CD4-positive, CD25-positive, alpha-beta regulatory T cell (primary cell): ENCODE data around the gene CSNK2B. TPM values are rescaled to one million over a fixed set of nuclear protein-coding genes. Genes with fewer than 3 reads are reported as not detected.

ENCODE experiments used
- ATAC-seq, 2 donors: fragments of 150-1000 bp; cut with Tn5 transposase; one replicate each; pipeline ENCODE4 v1.10.0; 2021; ENCODE audit warnings: low read depth in 2 of 2, moderate number of reproducible peaks in 2 of 2, moderate library complexity in 1 of 2
- DNase-seq, 3 donors: peaks; one replicate each; pipeline versions ENCODE4 v3.0.0 to v3.0.0-alpha.2; 2012 to 2022; ENCODE audit warnings: mixed read lengths in 1 of 3
- H3K27ac ChIP-seq: one replicate; pipeline ENCODE4 v1.7.0; 2013; ENCODE audit warnings: mild to moderate bottlenecking, low read length; ENCODE audit not compliant: insufficient read depth, poor library complexity, severe bottlenecking
- H3K27me3 ChIP-seq: one replicate; pipeline ENCODE4 v1.7.0; 2013; ENCODE audit warnings: low read length; ENCODE audit not compliant: control insufficient read depth, insufficient read depth
- H3K36me3 ChIP-seq: one replicate; pipeline ENCODE4 v1.7.0; 2013; ENCODE audit warnings: mild to moderate bottlenecking, low read length, moderate library complexity; ENCODE audit not compliant: control insufficient read depth, insufficient read depth
- H3K4me1 ChIP-seq: 2 replicates; pipeline ENCODE4 v1.7.0; 2013; ENCODE audit warnings: mild to moderate bottlenecking, low read length; ENCODE audit not compliant: insufficient read depth, control insufficient read depth, poor library complexity, severe bottlenecking
- H3K4me3 ChIP-seq: one replicate; pipeline ENCODE4 v1.7.0; 2013; ENCODE audit warnings: low read depth, mild to moderate bottlenecking, low read length, moderate library complexity
- H3K9me3 ChIP-seq, 2 experiments: 1 replicate in 1 of 2; 2 replicates in 1 of 2; pipeline ENCODE4 v1.7.0; 2013; ENCODE audit warnings: low read length in 2 of 2, mild to moderate bottlenecking in 1 of 2, moderate library complexity in 1 of 2; ENCODE audit not compliant: control insufficient read depth in 2 of 2
- H3K27ac Mint-ChIP-seq, 3 donors: one replicate each; pipeline ENCODE4 v1.8.0; 2020 to 2022; ENCODE audit warnings: mild to moderate bottlenecking in 3 of 3, mixed read lengths in 3 of 3, moderate library complexity in 2 of 3
- H3K27me3 Mint-ChIP-seq: one replicate; pipeline ENCODE4 v1.8.0; 2022; ENCODE audit warnings: mild to moderate bottlenecking, mixed read lengths
- H3K36me3 Mint-ChIP-seq: one replicate; pipeline ENCODE4 v1.8.0; 2020; ENCODE audit warnings: mixed read lengths
- H3K4me1 Mint-ChIP-seq, 4 donors: one replicate each; pipeline ENCODE4 v1.8.0; 2020 to 2022; ENCODE audit warnings: mixed read lengths in 4 of 4, mild to moderate bottlenecking in 1 of 4
- H3K4me3 Mint-ChIP-seq, 4 donors: one replicate each; pipeline ENCODE4 v1.8.0; 2020 to 2022; ENCODE audit warnings: mild to moderate bottlenecking in 4 of 4, mixed read lengths in 4 of 4, moderate library complexity in 3 of 4
- H3K9me3 Mint-ChIP-seq, 7 donors: one replicate each; pipeline ENCODE4 v1.8.0; 2020 to 2022; ENCODE audit warnings: mixed read lengths in 7 of 7, mild to moderate bottlenecking in 3 of 7, moderate library complexity in 2 of 7
- polyA plus RNA-seq, 4 donors: library from polyadenylated mRNA; unstranded; fragments of 300-500 nt; fragmentation: Illumina TruSeq; gene quantifications; one replicate each; pipeline ENCODE4 v1.2.3, GENCODE V29; 2021
- total RNA-seq: library from RNA; stranded (reverse); gene quantifications from one replicate; pipeline ENCODE4 v1.2.3, GENCODE V29; 2022

Gene CSNK2B
- total and polyA plus RNA-seq, 5 donors from 2014 or later: 141 to 285 (median 240) TPM

- H3K27me3 Mint-ChIP-seq: peaks cover 1% of the 10 kb centered on the region
- Histone ChIP-seq H3K36me3 (no peaks in the 10 kb centered on the region), H3K9me3 (no peaks in the 10 kb centered on the region), H3K27me3 (no peaks in the 10 kb centered on the region), H3K4me3 (no peak overlapping the region), H3K27ac (no peak overlapping the region), H3K4me1 (no peaks in the 10 kb centered on the region)
- ATAC-seq (no peak), DNase-seq (no peak)
- H3K27ac Mint-ChIP-seq: peak overlapping the region in 1 of 3 donors; percentile 15
- H3K4me3 Mint-ChIP-seq: no peak overlapping the region
- no peaks in the 10 kb centered on the region for H3K36me3 Mint-ChIP-seq
- H3K9me3 Mint-ChIP-seq: no peaks in the 10 kb centered on the region
- H3K4me1 Mint-ChIP-seq: peaks cover 0 to 3% (median under 1%) of the 10 kb centered on the region in 4 donors
These were observed 51.8 kb downstream of the CSNK2B start for GRCh38 chr6:31717499-31718222.

GRCh38 chr6:31718265-31718664, 52.4 kb downstream of the CSNK2B start:
- DNase-seq: no peak
- no peaks in the 10 kb centered on the region for H3K27me3 Mint-ChIP-seq
- H3K9me3 Mint-ChIP-seq: no peaks in the 10 kb centered on the region

GRCh38 chr6:31719001-31719400, 53.1 kb downstream of the CSNK2B start:
- H3K36me3 Mint-ChIP-seq: no peaks in the 10 kb centered on the region
- Histone ChIP-seq H3K4me3 (no peak overlapping the region), H3K27me3 (no peaks in the 10 kb centered on the region), H3K9me3 (no peaks in the 10 kb centered on the region), H3K27ac (no peak overlapping the region), H3K4me1 (no peaks in the 10 kb centered on the region), H3K36me3 (no peaks in the 10 kb centered on the region)
- no peak for DNase-seq
- no peak for ATAC-seq
- H3K27me3 Mint-ChIP-seq: no peaks in the 10 kb centered on the region
- peaks cover 0 to 2% (median under 1%) of the 10 kb centered on the region in 4 donors for H3K4me1 Mint-ChIP-seq
- no peak overlapping the region for H3K4me3 Mint-ChIP-seq
- H3K9me3 Mint-ChIP-seq: no peaks in the 10 kb centered on the region
- no peak overlapping the region for H3K27ac Mint-ChIP-seq

More at GRCh38 chr6:31718265-31718664, 52.4 kb downstream of the CSNK2B start:
- no peaks in the 10 kb centered on the region for H3K27me3 ChIP-seq
- no peaks in the 10 kb centered on the region for H3K36me3 Mint-ChIP-seq
- peaks cover 0 to 3% (median under 1%) of the 10 kb centered on the region in 4 donors for H3K4me1 Mint-ChIP-seq
- no peak overlapping the region for H3K4me3 ChIP-seq
- H3K4me1 ChIP-seq: no peaks in the 10 kb centered on the region
- H3K9me3 ChIP-seq: no peaks in the 10 kb centered on the region
- no peak overlapping the region for H3K27ac Mint-ChIP-seq
- no peaks in the 10 kb centered on the region for H3K36me3 ChIP-seq
- no peak for ATAC-seq
- H3K4me3 Mint-ChIP-seq: no peak overlapping the region
- no peak overlapping the region for H3K27ac ChIP-seq

Other genes starting within 250 kb of the CSNK2B start
Only the 30 nearest of the 37 such genes appear.
- not detected for gene MCCD1, start 137.1 kb upstream of the CSNK2B start, total RNA-seq
- gene MCCD1, start 137.1 kb upstream of the CSNK2B start, polyA plus RNA-seq: not detected
- 603 TPM for gene DDX39B, start 124.1 kb upstream of the CSNK2B start, total RNA-seq
- 100 to 1,000 TPM; 105 to 116 (median 110) TPM for gene DDX39B, start 124.1 kb upstream of the CSNK2B start, polyA plus RNA-seq
- gene ATP6V1G2, start 119.5 kb upstream of the CSNK2B start, total RNA-seq: 3.9 TPM
- 1 to 10 TPM; 1.1 to 1.8 (median 1.3) TPM for gene ATP6V1G2, start 119.5 kb upstream of the CSNK2B start, polyA plus RNA-seq
- gene NFKBIL1, start 118.5 kb upstream of the CSNK2B start, total RNA-seq: 4.6 TPM
- gene NFKBIL1, start 118.5 kb upstream of the CSNK2B start, polyA plus RNA-seq: 1 to 10 TPM; 4.7 to 9.4 (median 6.9) TPM
- gene LTA, start 93.8 kb upstream of the CSNK2B start, total RNA-seq: 15.6 TPM
- gene LTA, start 93.8 kb upstream of the CSNK2B start, polyA plus RNA-seq: 10 to 100 TPM; 12.8 to 20.0 (median 13.9) TPM
- gene TNF, start 90.5 kb upstream of the CSNK2B start, total RNA-seq: 21.8 TPM
- gene TNF, start 90.5 kb upstream of the CSNK2B start, polyA plus RNA-seq: 1 to 10 TPM in 3 of 4 donors, under 1 TPM in 1; 0.48 to 3.1 (median 2.2) TPM
- 493 TPM for gene LTB, start 83.7 kb upstream of the CSNK2B start, total RNA-seq
- 1,000 to 10,000 TPM; 1,104 to 1,480 (median 1,402) TPM for gene LTB, start 83.7 kb upstream of the CSNK2B start, polyA plus RNA-seq
- 12.9 TPM for gene LST1, start 79.8 kb upstream of the CSNK2B start, total RNA-seq
- gene LST1, start 79.8 kb upstream of the CSNK2B start, polyA plus RNA-seq: 10 to 100 TPM in 1 of 4 donors, 1 to 10 TPM in 3; 8.0 to 10.9 (median 8.7) TPM
- gene NCR3, start 73.1 kb upstream of the CSNK2B start, total RNA-seq: 8.6 TPM
- gene NCR3, start 73.1 kb upstream of the CSNK2B start, polyA plus RNA-seq: 10 to 100 TPM; 30.8 to 86.6 (median 39.2) TPM
- 9.9 TPM for gene AIF1, start 50.8 kb upstream of the CSNK2B start, total RNA-seq
- gene AIF1, start 50.8 kb upstream of the CSNK2B start, polyA plus RNA-seq: 10 to 100 TPM in 3 of 4 donors, 1 to 10 TPM in 1; 6.5 to 38.8 (median 19.3) TPM
- gene PRRC2A, start 45.4 kb upstream of the CSNK2B start, total RNA-seq: 214 TPM
- 1 to 10 TPM; 2.8 to 5.0 (median 3.2) TPM for gene PRRC2A, start 45.4 kb upstream of the CSNK2B start, polyA plus RNA-seq
- 213 TPM for gene BAG6, start 13.4 kb upstream of the CSNK2B start, total RNA-seq
- gene BAG6, start 13.4 kb upstream of the CSNK2B start, polyA plus RNA-seq: 10 to 100 TPM; 13.5 to 19.7 (median 18.0) TPM
- 1.7 TPM for gene APOM, start 10.2 kb upstream of the CSNK2B start, total RNA-seq
- 1 to 10 TPM; 2.5 to 4.1 (median 2.8) TPM for gene APOM, start 10.2 kb upstream of the CSNK2B start, polyA plus RNA-seq
- 18.8 TPM for gene C6orf47, start 5.3 kb upstream of the CSNK2B start, total RNA-seq
- gene C6orf47, start 5.3 kb upstream of the CSNK2B start, polyA plus RNA-seq: 10 to 100 TPM; 24.2 to 30.5 (median 27.1) TPM
- 9.8 TPM for gene GPANK1, start 1.1 kb upstream of the CSNK2B start, total RNA-seq
- 10 to 100 TPM; 21.6 to 27.3 (median 25.2) TPM for gene GPANK1, start 1.1 kb upstream of the CSNK2B start, polyA plus RNA-seq
- 38.8 TPM for gene LY6G5B, start 3.9 kb downstream of the CSNK2B start, total RNA-seq
- gene LY6G5B, start 3.9 kb downstream of the CSNK2B start, polyA plus RNA-seq: not detected
- gene LY6G5C, start 15.0 kb downstream of the CSNK2B start, total RNA-seq: 3.1 TPM
- gene LY6G5C, start 15.0 kb downstream of the CSNK2B start, polyA plus RNA-seq: 10 to 100 TPM in 3 of 4 donors, 1 to 10 TPM in 1; 7.4 to 19.9 (median 11.9) TPM
- gene ABHD16A, start 37.2 kb downstream of the CSNK2B start, total RNA-seq: 78.4 TPM
- gene ABHD16A, start 37.2 kb downstream of the CSNK2B start, polyA plus RNA-seq: 10 to 100 TPM; 33.4 to 43.2 (median 35.8) TPM
- 1.5 TPM for gene LY6G6F, start 40.8 kb downstream of the CSNK2B start, total RNA-seq
- gene LY6G6F, start 40.8 kb downstream of the CSNK2B start, polyA plus RNA-seq: not detected
- not detected for gene LY6G6D, start 49.3 kb downstream of the CSNK2B start, total RNA-seq
- gene LY6G6D, start 49.3 kb downstream of the CSNK2B start, polyA plus RNA-seq: not detected
- not detected for gene LY6G6C, start 55.7 kb downstream of the CSNK2B start, total RNA-seq
- gene LY6G6C, start 55.7 kb downstream of the CSNK2B start, polyA plus RNA-seq: not detected
- 10.8 TPM for gene MPIG6B, start 57.3 kb downstream of the CSNK2B start, total RNA-seq
- gene MPIG6B, start 57.3 kb downstream of the CSNK2B start, polyA plus RNA-seq: under 1 TPM in 1 of 4 donors, not detected in 3; 0.43 TPM
- gene DDAH2, start 63.2 kb downstream of the CSNK2B start, total RNA-seq: 13.6 TPM
- gene DDAH2, start 63.2 kb downstream of the CSNK2B start, polyA plus RNA-seq: 10 to 100 TPM; 16.0 to 19.8 (median 17.7) TPM
- gene CLIC1, start 70.5 kb downstream of the CSNK2B start, total RNA-seq: 192 TPM
- gene CLIC1, start 70.5 kb downstream of the CSNK2B start, polyA plus RNA-seq: 100 to 1,000 TPM; 481 to 771 (median 621) TPM
- 17.4 TPM for gene MSH5, start 73.9 kb downstream of the CSNK2B start, total RNA-seq
- 1 to 10 TPM; 1.2 to 3.3 (median 1.3) TPM for gene MSH5, start 73.9 kb downstream of the CSNK2B start, polyA plus RNA-seq
- gene SAPCD1, start 96.6 kb downstream of the CSNK2B start, total RNA-seq: 2.3 TPM
- not detected for gene SAPCD1, start 96.6 kb downstream of the CSNK2B start, polyA plus RNA-seq
- 6.8 TPM for gene VWA7, start 111.2 kb downstream of the CSNK2B start, total RNA-seq
- 1 to 10 TPM in 3 of 4 donors, under 1 TPM in 1; 0.91 to 1.2 (median 1.2) TPM for gene VWA7, start 111.2 kb downstream of the CSNK2B start, polyA plus RNA-seq
- 63.4 TPM for gene VARS1, start 129.7 kb downstream of the CSNK2B start, total RNA-seq
- 10 to 100 TPM; 27.1 to 45.1 (median 29.9) TPM for gene VARS1, start 129.7 kb downstream of the CSNK2B start, polyA plus RNA-seq
- gene LSM2, start 140.9 kb downstream of the CSNK2B start, total RNA-seq: 29.3 TPM
- 100 to 1,000 TPM in 1 of 4 donors, 10 to 100 TPM in 3; 80.0 to 122 (median 87.5) TPM for gene LSM2, start 140.9 kb downstream of the CSNK2B start, polyA plus RNA-seq
- gene HSPA1L, start 149.2 kb downstream of the CSNK2B start, total RNA-seq: 5.5 TPM
- gene HSPA1L, start 149.2 kb downstream of the CSNK2B start, polyA plus RNA-seq: 1 to 10 TPM; 2.2 to 4.2 (median 3.5) TPM